GM18498 (cell line): ENCODE results near the gene CLINT1.
"Not testable (repeated sequence)": the region's sequence is repeated elsewhere in the genome, so short reads cannot be mapped to it uniquely, and the experiment has no call there.

Source experiments
- ATAC-seq: cut with Tn5 transposase; IDR thresholded peaks from one replicate; pipeline ENCODE4 v1.9.1; 2021; ENCODE audit warnings: mild to moderate bottlenecking, moderate library complexity; ENCODE audit not compliant: unreplicated experiment

Gene CLINT1

GRCh38 chr5:157858527-157859226, at the start of gene CLINT1:
TSS of gene CLINT1 (minus strand) at chr5:157859145. CDS start at chr5:157858970, 175 bp downstream.
- ATAC-seq = peak; percentile 64

GRCh38 chr5:157908459-157908858, 49.5 kb upstream of the CLINT1 start:
- ATAC-seq = no peak

- ATAC-seq = no peak
Measured at GRCh38 chr5:157907479-157907878, 48.5 kb upstream of the CLINT1 start.

- no peak for ATAC-seq
Measured at GRCh38 chr5:157903117-157903450, 44.1 kb upstream of the CLINT1 start.

GRCh38 chr5:157902449-157903116, 43.6 kb upstream of the CLINT1 start:
- ATAC-seq = no peak

- ATAC-seq = peak; percentile 46
Measured at GRCh38 chr5:157900644-157901043, 41.7 kb upstream of the CLINT1 start.

GRCh38 chr5:157893611-157894010, 34.7 kb upstream of the CLINT1 start:
- no peak for ATAC-seq

DNA sequence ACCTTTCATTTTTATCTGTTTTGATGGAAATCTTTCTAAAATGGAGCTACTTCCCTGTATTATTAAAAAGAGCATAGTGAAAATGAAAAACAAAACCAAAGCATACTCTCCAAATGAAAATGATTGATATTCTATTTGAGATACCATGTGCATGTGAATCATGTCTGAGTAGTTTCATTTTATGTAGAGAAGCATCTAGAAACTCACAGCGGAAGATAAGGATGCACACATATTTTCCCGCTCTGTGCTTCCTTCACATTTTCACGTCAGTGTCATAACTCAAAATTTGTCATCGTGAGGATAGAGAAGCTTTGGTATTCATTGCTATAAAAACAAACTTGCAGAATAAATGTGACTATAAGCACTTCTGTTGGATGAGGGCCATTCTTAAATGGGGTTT, 34.0 kb upstream of the CLINT1 start:
- no peak for ATAC-seq

- no peak for ATAC-seq
Measured at GRCh38 chr5:157890836-157891597, 32.1 kb upstream of the CLINT1 start.

DNA sequence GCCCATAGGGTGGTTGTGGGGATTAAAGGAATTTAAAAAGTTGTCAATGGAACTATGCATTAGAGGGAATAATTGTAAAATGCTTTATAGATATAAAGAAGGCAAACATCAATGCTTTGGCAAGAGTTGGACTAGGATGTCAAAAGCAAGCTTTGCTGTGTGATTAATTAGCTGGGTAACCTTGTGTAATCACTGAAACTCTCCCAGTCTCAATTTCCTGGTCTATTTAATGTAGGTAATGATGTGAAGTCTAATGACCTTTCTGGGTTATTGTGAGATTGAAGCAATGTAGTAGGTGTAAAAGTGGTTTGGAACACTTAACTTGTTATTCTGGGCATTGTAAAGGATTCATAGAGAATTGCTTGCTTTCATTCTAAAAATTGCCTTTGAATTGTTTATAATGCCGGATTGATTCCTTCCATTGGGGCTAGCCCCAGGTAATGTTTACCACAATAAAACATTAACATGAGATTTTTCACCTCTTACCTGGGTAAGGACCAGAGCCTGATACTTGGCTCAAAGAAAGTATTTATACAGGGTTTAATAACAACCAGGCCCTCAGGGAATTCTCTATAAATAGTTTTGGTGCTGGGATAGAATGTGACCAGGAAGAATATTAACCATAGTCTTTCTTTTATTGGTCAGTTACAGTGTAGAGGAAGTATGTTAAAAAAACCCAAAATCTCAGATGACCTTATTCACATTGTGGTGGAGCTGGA, 30.0 kb upstream of the CLINT1 start:
- no peak for ATAC-seq

- ATAC-seq = no peak
Measured at GRCh38 chr5:157886796-157887380, 27.9 kb upstream of the CLINT1 start.

DNA sequence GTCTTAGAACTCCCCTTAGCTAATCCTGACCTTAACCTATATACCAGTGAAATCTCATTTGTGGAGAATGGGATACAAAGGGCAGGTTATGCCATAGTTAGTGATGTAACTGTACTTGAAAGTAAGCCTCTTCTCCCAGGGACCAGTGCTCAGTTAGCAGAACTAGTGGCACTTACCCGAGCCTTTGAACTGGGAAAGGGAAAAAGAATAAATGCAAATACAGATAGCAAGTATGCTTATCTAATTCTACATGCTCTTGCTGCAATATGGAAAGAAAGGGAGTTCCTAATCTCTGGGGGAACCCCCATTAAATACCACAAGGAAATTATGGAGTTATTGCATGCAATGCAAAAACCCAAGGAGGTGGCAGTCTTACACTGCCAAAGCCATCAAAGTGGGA, 26.1 kb upstream of the CLINT1 start:
- not testable (repeated sequence) for ATAC-seq

DNA sequence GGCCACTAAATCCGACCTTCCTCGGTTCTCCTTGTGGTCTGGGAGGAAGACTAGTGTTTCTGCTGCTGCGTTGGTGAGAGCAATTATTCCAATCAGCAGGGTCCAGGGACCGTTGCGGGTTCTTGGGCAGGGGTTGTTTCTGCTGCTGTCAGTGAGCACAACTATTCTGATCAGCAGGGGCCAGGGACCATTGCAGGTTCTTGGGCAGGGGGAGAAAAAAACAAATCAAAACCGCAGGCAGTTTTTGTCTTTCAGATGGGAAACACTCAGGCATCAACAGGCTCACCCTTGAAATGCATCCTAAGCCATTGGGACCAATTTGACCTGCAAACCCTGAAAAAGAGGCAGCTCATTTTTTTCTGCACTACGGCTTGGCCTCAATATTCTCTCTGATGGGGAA, 22.6 kb upstream of the CLINT1 start:
- ATAC-seq = not testable (repeated sequence)

GRCh38 chr5:157877821-157878220, 18.9 kb upstream of the CLINT1 start:
- ATAC-seq = no peak

- no peak for ATAC-seq
Measured at GRCh38 chr5:157874861-157875260, 15.9 kb upstream of the CLINT1 start.

- peak; percentile 33 for ATAC-seq
Measured at GRCh38 chr5:157870837-157871834, 12.2 kb upstream of the CLINT1 start.

GRCh38 chr5:157867751-157868387, 8.9 kb upstream of the CLINT1 start:
- no peak for ATAC-seq

GRCh38 chr5:157866536-157866935, 7.6 kb upstream of the CLINT1 start:
- ATAC-seq = no peak

DNA sequence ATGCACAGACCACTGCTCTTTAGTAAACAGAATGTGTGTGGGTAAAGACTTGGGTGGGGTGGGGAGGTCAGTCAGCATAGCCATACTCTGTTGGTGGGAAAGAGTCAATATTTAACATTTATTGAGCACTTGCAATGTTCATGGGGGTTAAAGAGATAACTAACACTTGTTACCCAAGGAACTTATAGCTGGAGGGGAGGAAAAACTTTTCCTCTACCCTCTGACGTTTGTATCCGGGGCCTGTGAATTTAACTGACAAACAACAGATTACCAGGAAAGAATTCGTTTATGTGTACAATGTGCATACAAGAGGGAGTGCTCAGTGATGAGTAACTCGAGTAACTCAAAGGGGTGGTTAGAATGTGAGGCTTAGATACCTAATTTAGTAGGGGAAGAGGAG, 6.8 kb upstream of the CLINT1 start:
- ATAC-seq = no peak
